DMS 273 (cell line): ENCODE data around the gene IL1RL1.

Experiments
- DNase-seq: peaks from one replicate; lab custom pipeline; 2025; ENCODE audit not compliant: unreplicated experiment; lab: John Stamatoyannopoulos, UW

IL1RL1 gene

DNA sequence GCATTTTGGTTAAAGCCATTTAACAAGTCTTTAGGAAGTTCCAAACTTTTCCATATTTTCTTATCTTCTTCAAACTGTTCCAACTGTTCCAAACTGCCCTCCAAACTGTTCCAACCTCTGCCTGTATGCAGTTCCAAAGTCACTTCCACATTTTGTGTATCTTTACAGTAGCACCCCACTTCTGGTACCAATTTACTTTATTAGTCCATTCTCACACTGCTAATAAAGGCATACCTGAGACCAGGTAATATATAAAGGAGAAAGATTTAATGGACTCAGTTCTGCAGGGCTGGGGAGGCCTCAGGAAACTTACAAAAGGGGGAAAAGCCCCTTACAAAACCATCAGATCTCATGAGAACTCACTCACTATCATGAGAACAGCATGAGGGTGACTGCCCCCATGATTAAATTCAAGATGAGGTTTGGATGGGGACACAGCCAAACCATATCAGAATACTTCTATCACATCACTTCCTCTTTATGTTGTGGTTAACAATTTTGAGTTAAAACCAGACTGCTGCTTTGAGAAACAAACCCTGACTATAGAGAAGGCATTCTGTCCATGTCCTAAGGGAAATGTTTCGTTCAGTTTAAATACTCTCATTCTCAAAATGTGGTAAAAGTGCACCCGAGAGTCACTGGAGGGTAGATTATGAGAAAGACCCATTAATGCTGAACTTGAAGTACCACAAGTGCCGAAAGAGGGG, 55.2 kb downstream of the IL1RL1 start:
- no peak for DNase-seq

DNA sequence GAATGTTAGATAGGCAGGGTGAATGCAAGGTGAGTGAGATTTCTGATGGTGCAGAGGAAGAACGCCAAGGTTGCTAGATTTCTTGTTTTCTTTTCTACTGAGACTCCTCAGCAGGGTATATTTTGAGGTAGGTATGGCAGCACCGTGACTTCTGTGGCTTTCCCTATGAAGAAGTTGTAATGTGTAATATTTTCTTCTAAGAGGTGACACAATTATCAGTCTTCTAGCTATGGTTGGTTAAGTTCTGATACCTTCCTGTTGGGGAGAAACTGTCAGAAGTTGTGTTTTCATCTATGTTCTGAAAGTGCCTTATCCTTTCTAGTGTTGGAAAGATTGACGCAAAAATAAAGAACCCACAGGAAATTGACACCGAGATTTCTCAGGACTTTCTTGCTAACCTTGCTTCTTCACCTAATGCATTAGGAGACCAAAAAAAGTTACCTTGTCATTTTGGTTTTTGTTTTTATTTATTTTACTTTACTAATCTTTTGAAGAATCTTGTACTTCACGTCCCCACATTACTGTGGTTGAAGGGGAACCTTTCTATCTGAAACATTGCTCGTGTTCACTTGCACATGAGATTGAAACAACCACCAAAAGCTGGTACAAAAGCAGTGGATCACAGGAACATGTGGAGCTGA, 56.1 kb downstream of the IL1RL1 start:
- no peak for DNase-seq

DNA sequence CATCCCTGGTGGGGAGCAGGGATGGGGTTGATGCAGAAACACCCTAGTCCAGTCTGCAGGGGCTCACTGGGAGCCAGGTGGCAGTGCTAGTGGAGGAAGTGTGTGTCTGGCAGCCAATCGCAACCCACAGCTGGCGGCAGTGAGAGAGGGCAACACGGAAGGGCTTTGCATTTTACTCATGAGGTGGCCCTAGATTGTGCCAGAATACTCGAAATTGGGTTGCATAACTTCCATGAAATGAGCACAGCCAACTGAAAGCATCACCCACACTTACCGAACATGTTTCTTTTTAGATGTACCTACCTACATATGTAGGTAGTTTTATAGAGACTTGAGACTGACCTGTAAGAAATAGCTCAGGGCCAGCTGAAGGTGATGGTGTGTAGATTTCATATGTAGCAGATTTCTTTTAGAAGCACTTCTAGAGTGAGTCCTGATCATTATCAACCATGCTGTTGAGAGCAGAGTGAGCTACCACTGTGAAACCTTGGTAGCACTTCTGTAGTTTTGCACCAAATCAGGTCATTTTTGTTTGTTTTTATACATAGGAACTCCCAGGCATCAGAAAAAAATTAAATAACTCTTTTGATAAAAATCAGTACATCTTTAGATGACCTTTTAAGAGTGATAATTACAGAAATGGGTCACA, 57.2 kb downstream of the IL1RL1 start:
- no peak for DNase-seq

DNA sequence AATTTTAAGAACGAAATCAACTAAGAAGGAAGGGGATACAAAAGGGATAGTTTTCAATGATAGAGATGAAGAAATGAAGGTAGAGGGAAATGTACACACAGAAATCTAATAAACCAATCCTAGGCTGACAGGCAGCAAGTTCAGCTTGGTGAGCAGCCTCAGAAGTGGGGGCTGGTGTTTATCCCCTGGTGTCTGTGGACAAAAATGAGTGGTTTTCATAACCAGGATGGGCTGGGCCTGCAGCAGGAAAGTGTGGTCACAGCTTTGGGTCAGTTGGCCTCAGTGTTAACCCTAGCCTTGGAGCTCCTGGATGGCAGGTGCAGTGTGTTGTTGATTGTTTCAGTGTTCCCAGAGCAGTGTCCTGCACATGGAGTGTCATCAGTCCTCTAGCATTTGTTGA, 58.5 kb downstream of the IL1RL1 start:
- no peak for DNase-seq

DNA sequence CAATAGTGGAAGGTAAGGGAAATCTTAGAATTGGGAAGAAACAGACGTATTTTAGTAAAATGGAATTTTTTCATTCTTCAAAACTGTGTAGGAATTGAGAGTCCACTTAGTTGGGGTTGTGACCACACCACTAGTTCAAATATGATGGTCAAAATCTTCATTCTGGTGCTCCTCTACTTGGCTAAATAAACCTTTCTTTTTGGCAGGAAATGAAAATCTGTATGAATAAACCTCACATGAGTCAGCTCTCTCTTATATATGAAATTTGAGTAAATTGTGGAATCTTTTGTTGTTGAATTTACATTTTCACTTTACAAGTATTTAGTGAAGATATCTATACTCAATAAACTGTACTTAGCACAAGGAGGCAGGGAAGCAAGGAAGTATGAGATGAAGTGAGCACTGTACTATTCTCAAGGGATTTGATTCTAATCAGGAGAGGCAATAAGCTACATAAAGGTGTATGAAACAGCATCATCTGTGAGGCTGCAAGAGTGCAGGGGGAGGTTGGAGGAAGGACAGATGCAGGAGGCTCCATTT, 64.8 kb downstream of the IL1RL1 start:
- no peak for DNase-seq

DNA sequence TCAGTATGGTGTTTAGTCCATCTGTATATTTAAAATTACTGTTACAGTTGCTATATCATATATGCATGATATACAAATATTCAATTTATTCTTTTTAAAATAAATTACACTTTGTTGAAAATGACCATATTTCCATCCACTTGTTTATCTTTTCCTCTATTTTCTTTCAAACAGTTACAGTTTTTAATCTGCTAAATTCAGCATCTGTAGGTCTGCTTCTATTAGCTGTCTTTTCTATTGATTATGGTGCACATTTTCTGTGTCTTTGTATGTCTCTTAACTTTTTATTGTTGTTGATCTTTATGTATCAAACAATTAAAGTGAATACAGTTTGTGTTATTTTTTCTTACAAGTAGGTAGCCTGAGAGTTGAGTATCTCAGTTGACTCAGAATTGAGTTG, 72.4 kb downstream of the IL1RL1 start:
- DNase-seq = no peak

DNA sequence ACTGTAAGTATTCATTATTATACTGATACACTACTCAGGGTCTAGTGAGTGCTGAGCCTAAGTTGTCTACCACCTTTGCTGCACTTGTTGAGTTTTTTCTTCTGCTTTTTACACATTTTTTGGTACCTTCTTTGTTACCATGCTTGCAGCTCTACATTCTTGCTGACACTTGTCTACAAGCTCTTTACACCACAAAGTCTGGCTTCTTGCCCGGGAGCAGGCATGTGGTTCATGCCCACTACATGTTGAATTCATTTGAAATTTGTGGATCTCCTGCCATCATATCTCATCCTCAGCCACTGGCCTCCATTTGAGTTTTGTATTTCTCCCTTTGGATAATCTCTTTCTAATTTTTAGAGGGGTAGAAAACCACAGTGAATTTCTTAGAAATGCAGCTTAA, 74.2 kb downstream of the IL1RL1 start:
- no peak for DNase-seq

DNA sequence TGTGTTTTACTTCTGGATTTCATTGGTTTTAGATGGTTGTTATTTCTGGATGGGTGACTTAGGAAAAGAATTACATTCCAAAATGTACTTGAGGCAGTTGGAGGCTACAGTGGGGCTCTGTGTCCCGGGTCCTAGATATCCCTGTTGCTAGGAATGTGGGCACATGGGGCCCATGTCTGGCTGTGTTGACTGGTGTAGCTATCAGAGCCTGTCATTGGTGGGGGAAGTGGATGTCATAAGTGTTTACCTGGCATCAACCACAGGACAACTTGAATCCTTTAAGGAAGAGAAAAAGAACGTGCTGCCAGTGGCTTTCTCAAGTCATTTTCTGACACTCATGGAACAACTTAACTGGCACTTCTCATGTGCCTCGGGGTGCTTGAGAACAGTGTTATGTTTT, 74.6 kb downstream of the IL1RL1 start:
- no peak for DNase-seq

DNA sequence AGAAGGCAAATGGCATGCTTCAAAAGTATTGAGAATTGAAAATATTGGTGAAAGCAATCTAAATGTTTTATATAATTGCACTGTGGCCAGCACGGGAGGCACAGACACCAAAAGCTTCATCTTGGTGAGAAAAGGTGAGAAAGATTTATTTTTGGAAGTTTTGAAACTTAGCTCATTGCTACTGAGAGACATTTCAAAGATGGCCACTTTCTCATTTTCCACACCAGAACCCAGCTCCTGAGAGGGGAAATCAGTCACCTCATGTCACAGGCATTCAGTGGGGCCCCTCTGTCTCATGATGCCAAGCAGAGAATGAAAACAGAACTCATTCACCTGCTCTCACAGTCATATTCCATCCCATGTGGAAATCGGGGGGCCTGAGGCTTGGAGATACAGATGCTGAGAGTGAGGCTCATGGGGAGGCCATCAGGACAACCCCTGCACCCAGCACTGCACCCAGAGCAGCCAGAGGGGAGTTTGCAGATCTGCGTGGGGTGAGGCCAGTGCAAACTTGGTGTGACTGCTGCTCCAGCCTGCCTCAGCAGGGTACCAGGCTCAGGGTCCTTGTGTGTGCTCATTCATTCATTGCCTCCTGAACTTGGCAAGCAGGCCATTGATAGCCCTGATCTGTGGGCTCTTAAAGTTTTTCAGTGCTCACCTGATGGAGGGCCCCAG, 75.6 kb downstream of the IL1RL1 start:
- no peak for DNase-seq

DNA sequence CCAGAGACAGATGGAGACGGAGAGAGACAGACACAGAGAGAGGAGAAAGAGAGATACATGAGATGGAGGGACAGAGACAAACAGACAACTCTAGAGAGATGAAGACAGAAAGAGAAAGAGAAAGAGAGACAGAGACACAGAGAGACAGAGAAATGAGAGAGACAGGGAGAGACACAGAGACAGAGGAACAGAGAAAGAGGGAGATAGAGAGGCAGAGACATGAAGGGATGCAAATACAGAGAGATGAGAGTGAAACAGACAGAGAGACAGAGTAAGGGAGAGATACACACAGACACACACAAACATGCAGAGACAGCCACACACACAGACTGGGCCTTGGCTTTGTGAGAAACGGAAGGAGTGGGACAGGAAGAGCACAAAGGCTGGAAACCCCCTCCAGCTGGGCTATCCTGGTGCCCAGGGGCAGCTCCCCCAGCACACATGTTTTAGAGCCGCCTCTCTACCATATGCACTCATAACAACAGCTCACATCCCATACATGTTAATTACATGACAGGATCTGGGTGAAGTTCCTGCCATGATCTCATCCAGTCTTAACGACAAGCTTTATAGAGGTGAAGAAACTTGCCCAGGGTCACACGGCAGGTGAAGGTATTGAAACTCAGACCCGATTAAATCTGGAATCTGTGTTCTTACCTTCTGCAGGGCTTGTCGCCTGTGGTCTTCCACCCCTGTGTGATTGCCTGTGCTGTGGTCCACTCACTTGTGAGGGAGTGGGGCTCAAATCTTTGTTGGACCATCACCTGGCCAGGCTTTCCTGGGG, 76.6 kb downstream of the IL1RL1 start:
- DNase-seq = no peak

DNA sequence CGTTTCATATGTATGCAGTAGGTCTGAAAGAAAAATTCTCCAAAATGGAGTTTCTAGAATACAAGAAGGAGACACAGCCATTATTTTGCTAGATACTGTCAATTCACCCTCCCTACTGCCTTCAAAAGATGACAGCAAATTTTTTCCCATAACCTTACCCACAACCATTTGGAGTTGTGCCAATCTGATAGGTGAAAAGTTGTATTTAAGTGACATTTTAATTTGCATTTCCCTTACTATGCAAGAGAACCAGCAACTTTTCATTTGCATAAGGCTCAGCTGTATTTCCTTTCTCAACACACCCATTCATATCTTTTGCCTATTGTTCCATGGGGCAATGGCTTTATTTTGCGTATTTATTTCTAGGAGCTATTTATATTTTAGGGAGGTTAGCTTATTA, 80.2 kb downstream of the IL1RL1 start:
- no peak for DNase-seq

DNA sequence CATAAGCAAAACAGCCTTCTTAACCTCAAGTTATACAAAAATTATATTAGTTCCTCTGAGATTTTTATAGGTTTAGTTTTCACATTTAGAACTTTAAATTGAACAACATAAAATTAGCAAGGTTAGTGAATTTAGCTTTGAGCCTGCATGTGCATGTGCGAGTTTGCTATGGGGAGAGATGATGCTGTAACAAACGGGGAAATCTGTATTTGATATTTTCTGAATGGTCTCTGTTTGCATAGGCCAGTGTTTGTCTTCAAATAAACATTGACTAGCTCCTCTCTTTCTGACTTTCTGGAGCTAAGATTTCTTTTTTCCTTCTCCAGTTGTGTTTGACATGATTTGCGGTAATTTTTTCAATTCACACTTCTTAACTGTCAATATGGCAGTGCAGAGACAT, 80.7 kb downstream of the IL1RL1 start:
- DNase-seq = no peak

DNA sequence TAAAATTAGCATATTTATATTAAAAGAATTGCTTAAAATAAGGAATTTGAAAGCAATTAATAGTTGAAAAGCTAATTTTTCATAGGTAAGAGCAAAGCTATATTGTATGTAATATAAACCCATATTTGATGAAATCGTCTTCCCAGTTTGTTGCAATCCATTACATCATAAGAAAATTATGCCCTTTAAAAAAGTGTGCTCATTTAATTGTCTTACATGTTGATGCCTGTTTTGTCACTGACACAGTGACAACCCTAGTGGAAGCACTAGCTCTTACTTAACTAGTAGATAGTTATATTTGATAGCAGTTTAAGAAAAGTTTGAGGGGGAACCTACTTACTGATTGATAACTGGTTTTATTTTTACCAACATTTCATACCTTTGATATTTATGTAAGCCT, 81.6 kb downstream of the IL1RL1 start:
- DNase-seq = no peak

DNA sequence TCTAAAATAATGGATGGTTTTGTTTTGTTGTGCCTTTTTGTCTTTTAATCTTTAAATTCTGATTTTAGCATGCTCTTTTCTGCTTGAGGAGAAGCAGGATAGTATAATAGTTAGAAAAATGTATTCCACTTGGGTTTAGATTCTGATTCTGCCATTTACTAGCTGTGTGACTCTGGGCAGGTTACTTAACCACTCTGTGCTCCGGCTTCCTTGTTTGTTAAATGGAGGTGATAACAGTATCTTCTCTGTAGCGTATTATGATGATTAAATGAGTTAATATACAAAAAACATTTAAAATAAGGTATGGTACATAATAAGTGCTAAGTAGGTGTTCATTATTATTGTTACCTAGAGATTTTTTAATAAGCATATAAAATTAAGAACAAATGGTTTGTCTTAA, 84.6 kb downstream of the IL1RL1 start:
- no peak for DNase-seq

DNA sequence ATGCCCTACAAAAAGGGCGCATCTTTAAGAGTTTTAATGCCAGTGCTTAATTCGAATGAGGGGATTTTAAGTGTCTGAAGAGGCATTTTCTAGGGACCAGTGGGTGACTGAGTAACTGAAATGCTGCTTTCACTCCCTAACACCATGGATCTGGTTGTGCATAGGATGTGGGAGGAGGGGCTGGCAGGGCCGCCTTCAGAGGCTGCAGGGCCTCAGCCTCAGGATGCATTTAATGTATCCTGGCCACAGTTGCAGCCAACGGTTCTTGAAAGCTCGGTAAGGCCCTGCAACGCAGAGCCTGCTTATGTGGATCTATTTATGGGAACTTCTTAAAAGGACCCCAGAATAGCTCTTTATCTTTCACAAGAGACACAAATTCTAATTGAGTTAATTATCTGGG, 85.8 kb downstream of the IL1RL1 start:
- DNase-seq = no peak

DNA sequence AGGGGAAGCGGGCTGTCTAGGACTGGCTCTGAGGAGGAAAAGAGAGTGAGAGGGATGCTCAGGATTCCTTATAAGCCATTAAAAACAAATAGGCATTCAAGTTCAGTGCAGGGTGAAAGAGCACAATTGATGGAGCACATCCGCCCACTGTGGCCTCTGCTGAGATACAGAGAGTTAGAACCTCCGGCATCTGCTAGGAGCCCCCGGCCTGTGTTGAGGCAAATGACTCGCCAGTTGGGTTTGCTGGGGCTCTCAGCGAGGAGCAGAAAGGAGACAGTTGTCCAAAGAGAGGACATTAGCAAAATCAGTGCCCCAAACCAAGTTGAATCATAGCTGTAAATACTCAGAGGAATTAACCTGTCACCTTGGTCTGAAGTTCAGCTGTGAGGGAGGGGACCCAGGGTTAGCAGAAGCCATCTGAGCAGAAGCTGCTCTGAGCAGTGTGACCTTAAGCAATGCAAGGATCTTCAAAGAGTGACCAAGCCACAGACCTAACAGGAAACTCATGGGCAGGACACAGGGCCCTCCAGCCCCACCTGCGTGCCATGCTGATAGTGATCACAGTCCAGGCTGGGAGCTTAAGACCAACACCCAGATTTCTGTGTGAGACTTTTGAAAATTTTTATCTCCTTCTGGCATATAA, 88.3 kb downstream of the IL1RL1 start:
- DNase-seq = no peak

DNA sequence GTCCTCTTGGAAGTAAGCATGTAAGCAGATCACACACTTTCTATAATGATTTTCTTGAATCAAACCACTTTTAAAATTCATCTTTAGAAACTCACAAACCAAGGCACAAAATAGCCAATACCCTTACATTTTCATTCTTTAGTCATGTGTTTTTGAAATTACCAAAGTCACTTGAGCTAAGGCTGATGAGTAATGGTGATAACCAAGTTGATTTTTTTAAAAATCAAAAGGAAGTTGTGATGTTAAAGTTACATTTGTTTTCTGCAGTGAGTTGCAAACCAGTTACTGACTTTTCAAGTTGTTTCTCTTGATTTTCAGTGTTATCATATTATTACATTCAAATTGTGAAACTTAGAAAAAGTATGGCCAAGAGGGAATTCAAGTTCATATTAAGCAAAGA, 90.1 kb downstream of the IL1RL1 start:
- DNase-seq = no peak
